NCI-H1436 treated with DMSO at 0.1 percent for 48 hours (cell line): Measurements from ENCODE around the gene ANKRD40.

ENCODE experiments used
- DNase-seq: peaks from one replicate; lab custom pipeline; 2025; lab: John Stamatoyannopoulos, UW

Gene ANKRD40

DNA sequence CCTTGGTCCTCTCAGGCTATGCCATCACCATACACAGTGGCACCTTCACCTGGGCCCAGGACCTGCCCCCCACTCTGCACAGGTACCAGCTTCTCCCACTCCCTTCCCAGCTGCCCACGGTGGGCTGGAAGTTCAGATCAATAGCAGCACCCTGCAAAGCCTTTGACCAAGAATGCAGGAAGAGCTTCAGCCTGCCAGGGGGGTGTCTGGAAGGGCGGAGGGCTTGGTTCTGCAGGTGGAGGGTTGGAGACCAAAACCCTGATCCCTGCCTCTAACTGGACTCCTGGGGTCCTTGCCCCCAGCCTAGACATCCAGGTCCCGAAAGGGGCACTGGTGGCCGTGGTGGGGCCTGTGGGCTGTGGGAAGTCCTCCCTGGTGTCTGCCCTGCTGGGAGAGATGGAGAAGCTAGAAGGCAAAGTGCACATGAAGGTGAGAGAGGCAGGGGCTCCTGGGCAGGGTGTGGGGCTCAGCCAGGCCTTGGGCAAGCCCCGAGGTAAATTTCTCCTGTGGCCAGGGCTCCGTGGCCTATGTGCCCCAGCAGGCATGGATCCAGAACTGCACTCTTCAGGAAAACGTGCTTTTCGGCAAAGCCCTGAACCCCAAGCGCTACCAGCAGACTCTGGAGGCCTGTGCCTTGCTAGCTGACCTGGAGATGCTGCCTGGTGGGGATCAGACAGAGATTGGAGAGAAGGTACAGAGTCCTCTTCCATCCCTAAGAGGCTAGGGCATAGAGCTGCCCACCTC lies 38.7 kb downstream of the ANKRD40 start:
- no peak for DNase-seq

DNA sequence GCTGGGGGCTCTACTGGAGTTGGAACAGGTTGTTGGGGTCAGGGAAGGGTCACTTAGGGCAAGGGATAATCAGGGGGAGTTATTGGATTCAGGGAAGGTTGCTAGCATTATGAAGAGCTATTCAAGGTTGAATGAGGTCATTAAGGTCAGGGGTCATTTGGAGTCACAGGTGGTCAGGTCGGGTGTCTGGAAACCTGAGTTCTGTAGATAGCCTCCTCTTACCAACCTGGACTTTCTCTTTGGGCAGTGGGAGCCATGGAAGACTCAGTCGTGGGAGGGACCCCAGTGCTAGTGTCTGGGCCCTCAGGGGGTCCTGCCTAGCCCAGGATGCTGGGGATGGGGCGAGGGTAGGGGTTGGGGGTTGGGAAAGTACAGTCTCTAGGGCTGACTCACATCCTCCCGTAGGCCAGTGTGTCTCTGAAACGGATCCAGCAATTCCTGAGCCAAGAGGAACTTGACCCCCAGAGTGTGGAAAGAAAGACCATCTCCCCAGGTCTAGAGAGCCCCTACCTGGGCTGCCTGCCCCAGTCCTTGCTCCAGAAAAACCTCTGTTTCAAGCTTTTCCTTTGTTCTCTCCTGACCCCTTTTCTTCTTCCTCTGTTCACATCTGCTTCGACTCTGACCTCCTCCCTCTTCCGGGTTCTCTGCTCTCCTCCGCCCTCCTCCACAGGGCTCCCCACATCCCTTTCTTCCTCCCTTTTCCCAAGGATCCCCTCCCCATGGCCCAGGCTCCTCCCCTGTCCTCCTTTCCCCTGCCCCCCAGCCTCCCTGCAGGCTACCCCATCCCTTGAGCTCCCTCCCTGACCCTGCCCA lies 39.5 kb downstream of the ANKRD40 start:
- DNase-seq = no peak

GRCh38 chr17:50667259-50668024 lies 40.3 kb downstream of the ANKRD40 start:
- no peak for DNase-seq

- no peak for DNase-seq
Measured at GRCh38 chr17:50666316-50666715, 41.4 kb downstream of the ANKRD40 start.

GRCh38 chr17:50665838-50666237 lies 41.9 kb downstream of the ANKRD40 start:
- no peak for DNase-seq

DNA sequence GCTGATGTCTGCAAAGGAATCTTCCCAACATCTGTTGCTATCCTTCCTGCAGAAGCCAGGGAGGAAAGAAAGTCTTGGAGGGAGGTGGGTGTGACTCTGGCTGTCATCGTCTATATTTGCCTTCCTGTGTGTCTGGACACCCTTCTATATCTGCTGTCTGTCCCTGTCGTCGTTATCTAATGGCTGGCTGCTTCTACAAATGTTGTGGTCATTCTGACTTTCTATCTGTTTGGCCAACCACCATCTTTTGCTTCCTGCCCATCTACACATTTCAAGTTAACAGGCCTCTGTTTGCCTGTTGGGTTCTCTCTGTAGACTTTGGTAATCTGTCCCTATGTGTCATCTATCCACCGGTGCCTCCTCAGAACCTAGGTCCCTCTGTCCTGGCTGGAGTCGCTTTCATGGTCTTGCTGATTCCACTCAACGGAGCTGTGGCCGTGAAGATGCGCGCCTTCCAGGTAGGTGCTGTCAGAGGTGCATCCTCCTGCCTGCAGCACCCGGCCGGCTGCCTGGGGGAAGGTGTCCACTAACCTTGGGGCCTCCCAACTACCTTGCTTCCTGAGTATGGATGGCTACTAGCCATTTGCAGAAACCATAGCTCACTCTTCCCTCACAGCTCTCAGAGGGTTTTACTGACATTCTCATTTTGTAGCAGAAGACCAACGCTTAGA lies 42.8 kb downstream of the ANKRD40 start:
- DNase-seq = no peak

DNA sequence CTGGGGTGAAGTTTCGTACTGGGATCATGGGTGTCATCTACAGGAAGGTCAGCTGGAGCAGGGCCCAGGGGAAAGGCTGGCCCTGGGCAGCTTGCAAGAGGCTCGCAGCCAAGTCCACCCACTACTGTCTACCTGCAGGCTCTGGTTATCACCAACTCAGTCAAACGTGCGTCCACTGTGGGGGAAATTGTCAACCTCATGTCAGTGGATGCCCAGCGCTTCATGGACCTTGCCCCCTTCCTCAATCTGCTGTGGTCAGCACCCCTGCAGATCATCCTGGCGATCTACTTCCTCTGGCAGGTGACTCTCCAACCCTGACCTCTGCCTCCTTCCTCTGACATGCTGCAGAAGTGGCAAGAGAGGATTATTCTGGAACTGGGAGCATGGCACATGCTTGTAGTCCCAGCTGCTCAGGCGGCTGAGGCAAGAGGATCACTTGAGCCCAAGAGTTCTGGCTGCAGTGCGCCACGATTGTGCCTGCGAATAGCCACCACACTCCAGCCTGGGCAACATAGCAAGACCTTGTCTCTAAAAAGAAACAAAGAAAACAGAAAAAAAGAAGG lies 43.8 kb downstream of the ANKRD40 start:
- DNase-seq = no peak

GRCh38 chr17:50662632-50663225 lies 45.0 kb downstream of the ANKRD40 start:
- DNase-seq = no peak

DNA sequence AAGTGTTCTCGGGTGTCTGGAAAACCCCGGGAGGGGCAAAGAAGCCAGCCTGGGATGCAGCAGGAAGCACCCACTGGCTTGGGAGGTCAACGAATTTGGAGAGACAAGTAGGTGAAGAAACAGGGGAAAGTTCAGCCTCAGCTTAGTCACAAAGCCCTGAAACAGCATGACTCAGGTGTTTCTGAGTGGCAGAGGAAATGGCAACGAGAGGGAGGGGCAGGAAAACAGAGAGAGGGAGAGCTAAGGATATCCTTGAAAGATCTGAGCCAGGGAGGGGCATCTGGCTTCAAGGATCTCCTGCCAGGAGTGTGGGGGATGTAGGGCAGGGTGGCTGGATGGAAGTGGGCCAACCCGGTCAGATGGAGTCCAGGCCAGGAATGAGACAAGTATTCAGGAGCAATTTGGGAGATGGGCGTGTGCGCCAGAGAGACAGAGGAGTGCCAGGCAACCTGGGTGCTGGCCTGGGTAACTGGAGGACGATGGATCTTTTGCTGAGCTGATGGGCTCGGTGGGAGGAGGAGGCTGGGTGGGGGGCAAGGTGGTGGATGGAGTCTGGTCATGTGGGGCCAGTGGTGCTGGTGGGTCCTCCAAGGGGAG lies 45.8 kb downstream of the ANKRD40 start:
- DNase-seq = peak; percentile 78

- no peak for DNase-seq
Measured at GRCh38 chr17:50661348-50661747, 46.4 kb downstream of the ANKRD40 start.

GRCh38 chr17:50660887-50661345 lies 46.8 kb downstream of the ANKRD40 start:
- no peak for DNase-seq

DNA sequence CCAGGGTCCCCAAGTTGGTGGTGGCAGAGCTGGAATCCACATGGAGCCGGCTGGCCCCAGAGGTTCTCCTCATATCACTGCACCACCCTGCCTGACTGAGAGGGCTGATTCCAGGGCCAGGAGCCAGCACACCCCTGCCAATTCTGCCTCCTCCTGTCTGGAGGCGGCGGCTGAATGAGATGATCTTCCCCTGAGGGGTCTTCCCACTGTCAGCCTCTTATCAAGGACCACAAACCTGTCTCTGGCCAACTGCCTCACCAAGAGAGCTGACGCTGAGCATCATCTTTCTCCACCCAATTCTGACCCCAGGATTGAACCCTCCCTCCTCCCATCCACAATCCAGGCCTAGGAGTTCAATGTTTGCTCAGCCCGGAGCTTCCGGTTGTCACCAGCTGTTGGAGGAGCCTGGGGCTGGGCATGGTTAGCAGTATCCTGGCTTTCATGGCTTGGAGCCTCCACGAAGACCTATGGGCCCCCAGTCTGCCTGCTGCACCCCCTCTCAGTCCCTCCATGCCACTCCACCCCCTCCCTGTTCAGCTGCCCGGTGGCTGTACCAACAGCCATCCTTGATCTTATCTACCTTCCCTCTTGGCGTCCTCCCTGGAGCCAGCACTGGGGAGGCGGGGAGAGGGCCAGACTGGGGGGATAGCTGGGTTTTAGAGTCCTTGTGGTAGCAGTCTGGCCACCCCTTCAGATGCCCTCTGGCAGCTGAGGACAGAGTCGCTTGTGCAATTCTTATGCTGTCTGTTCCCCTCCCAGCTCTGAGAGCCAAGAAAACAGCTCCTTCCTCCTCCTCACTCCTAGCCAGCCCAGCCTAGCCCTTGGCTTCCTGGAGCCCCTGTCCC lies 47.5 kb downstream of the ANKRD40 start:
- no peak for DNase-seq

GRCh38 chr17:50659179-50659578 lies 48.5 kb downstream of the ANKRD40 start:
- no peak for DNase-seq

GRCh38 chr17:50658616-50659015 lies 49.1 kb downstream of the ANKRD40 start:
- DNase-seq = no peak

GRCh38 chr17:50657627-50658026 lies 50.1 kb downstream of the ANKRD40 start:
- DNase-seq = no peak

DNA sequence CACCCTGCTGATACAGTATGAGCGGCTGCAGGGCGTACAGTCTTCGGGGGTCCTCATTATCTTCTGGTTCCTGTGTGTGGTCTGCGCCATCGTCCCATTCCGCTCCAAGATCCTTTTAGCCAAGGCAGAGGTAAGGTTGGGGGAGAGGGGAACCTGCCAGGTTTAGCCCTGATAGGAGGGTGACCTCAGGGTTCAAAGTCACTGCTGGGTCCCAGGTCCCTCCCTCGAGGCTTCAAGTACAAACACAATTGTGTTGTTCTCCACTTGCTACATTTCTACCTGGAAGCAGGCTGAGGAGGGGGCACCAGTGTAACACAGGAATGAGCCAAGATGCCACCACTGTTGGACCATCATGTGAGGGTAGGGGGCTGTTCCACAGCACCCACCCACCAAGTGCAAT lies 50.7 kb downstream of the ANKRD40 start:
- DNase-seq = no peak

GRCh38 chr17:50656509-50656908 lies 51.2 kb downstream of the ANKRD40 start:
- no peak for DNase-seq

DNA sequence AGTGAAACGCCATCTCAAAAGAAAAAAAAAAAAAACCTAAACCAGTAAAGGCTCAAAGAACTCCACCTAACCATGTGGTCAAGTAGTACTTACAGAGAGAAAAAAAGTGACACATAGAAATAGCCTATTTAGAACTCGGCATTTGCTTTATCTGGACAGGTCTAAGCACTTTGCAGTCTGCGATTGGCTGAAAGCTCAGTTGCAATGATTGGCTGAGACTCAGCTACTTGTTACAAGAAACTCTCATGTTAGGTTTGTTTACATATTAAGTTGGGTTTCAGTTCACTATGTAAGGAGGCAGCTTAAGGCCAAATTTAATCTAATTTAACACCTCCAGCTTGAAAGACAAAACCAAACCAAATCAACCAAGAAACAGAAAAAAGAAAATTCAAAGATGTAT lies 54.0 kb downstream of the ANKRD40 start:
- DNase-seq = no peak

- DNase-seq = no peak
Measured at GRCh38 chr17:50651661-50652060, 56.1 kb downstream of the ANKRD40 start.
